Ovary (tissue), 9 donors: ENCODE measurements around the gene REEP1. TPM values are rescaled to one million over a fixed set of nuclear protein-coding genes. Genes with fewer than 3 reads are reported as not detected.

Source experiments
- DNase-seq, 5 donors: peaks; one replicate each; pipeline ENCODE4 v3.0.0-alpha.2; 2019 to 2020
- H3K27ac ChIP-seq, 2 donors: fragments of 200-600 bp; one replicate each; pipeline versions ENCODE4 v1.5.1 to v1.8.0; 2019 to 2022
- H3K27me3 ChIP-seq: fragments of 200-600 bp; one replicate; pipeline ENCODE4 v1.8.0; 2022
- H3K36me3 ChIP-seq: fragments of 200-600 bp; sonication (generic); one replicate; pipeline ENCODE4 v1.5.1; 2019
- H3K4me1 ChIP-seq: one replicate; pipeline ENCODE4 v1.8.1; 2013; ENCODE audit warnings: mild to moderate bottlenecking, moderate library complexity; ENCODE audit not compliant: insufficient read depth
- H3K4me3 ChIP-seq: fragments of 200-600 bp; sonication (generic); one replicate; pipeline ENCODE4 v1.5.1; 2017
- H3K9me3 ChIP-seq, 2 donors: fragments of 200-600 bp in 1 of 2; sonication (generic) in 1 of 2; one replicate each; pipeline versions ENCODE4 v1.5.1 to v1.8.1; 2013 to 2019; ENCODE audit warnings: mild to moderate bottlenecking in 1 of 2, moderate library complexity in 1 of 2
- EP300 ChIP-seq: sonication (generic); formaldehyde crosslinking; IDR thresholded peaks from one replicate; pipeline ENCODE4 v1.6.1; 2017; ENCODE audit warnings: antibody characterized with exemption
- POLR2A ChIP-seq: fragments of 450-650 bp; IDR thresholded peaks from one replicate; pipeline ENCODE4 v1.6.1; 2017; ENCODE audit warnings: antibody characterized with exemption, mild to moderate bottlenecking, moderate library complexity
- WGBS, 3 donors: extraction: QIAGEN DNeasy Blood & Tissue Kit in 1 of 3; methylation state at CpG; one replicate each; pipeline versions ENCODE4 v1.1.5 to v1.1.7; 2013 to 2017; 5-methylcytosine and 5-hydroxymethylcytosine counted together
- intact Hi-C, 4 donors: fragments of 100-400 bp; cut with DNase I; formaldehyde crosslinking; loops; one replicate each; pipeline versions ENCODE4 v1.11.0 to v1.15.1; 2022 to 2023
- polyA plus RNA-seq, 2 donors: library from polyadenylated mRNA; stranded (reverse); fragments of 200-250 nt in 1 of 2; fragments of 350-450 nt in 1 of 2; fragmentation: Illumina TruSeq in 1 of 2; extraction: RNeasy Lipid Tissue Mini Kit (QIAGEN cat#74804) in 1 of 2; gene quantifications; one replicate each; pipeline ENCODE4 v1.2.3, GENCODE V29; 2013 to 2014
- total RNA-seq, 7 donors: library from RNA; depleted of rRNA in 2 of 7; stranded (reverse); fragments of >200 nt in 2 of 7; fragmentation: NEBNext Ultra II Directional in 3 of 7; extraction: Animal tissue kit (Norgen Biotek cat#: 25700) in 3 of 7; gene quantifications; one replicate each; pipeline versions ENCODE4 v1.1.0 to v1.2.4, GENCODE V29; 2016 to 2023
- TF ChIP-seq, protein P1 (sequence below), 3 donors: fragments of 450-650 bp in 2 of 3; fragments of 200-600 bp in 1 of 3; IDR thresholded peaks; one replicate each; pipeline versions ENCODE4 v1.5.1 to v1.8.0; 2016 to 2022; ENCODE audit warnings: antibody characterized with exemption in 3 of 3, mild to moderate bottlenecking in 1 of 3
- donor health status: DM: no; HTN: no; CAD: no; lungs with moderate emphysema.
- donor health status: DM: no; HTN: no; CAD: no.
- donor health status: Bipolar disorder and iron deficiency.
- donor health status: DM: yes; HTN: yes; CAD: no.
- donor health status: DM: no; HTN: no; CAD: no.
- donor health status: DM: yes; HTN: yes; CAD: no.

REEP1 gene
- total and polyA plus RNA-seq, 9 donors, result 0.58 to 35.7 (median 2.0) TPM

- TF ChIP-seq POLR2A (no peak), EP300 (no peak)
- TF ChIP-seq, protein P1, sequence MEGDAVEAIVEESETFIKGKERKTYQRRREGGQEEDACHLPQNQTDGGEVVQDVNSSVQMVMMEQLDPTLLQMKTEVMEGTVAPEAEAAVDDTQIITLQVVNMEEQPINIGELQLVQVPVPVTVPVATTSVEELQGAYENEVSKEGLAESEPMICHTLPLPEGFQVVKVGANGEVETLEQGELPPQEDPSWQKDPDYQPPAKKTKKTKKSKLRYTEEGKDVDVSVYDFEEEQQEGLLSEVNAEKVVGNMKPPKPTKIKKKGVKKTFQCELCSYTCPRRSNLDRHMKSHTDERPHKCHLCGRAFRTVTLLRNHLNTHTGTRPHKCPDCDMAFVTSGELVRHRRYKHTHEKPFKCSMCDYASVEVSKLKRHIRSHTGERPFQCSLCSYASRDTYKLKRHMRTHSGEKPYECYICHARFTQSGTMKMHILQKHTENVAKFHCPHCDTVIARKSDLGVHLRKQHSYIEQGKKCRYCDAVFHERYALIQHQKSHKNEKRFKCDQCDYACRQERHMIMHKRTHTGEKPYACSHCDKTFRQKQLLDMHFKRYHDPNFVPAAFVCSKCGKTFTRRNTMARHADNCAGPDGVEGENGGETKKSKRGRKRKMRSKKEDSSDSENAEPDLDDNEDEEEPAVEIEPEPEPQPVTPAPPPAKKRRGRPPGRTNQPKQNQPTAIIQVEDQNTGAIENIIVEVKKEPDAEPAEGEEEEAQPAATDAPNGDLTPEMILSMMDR (IDR thresholded peaks at IDR 0.05), result no peak
- Histone ChIP-seq H3K9me3 (no peaks in the 10 kb centered on the region), H3K27ac (no peak overlapping the region), H3K4me1 (peaks cover 9% of the 10 kb centered on the region), H3K4me3 (no peak overlapping the region), H3K27me3 (no peaks in the 10 kb centered on the region), H3K36me3 (no peaks in the 10 kb centered on the region)
- WGBS, 3 donors, result 59 to 65% (median 60%) methylated on average over 3 of the region's 3 CpGs
- no peak for DNase-seq
- intact Hi-C loops, result no loop called here
Measured at GRCh38 chr2:86301711-86302202, 35.7 kb downstream of the REEP1 start.

- Histone ChIP-seq H3K27me3 (no peaks in the 10 kb centered on the region), H3K9me3 (no peaks in the 10 kb centered on the region), H3K4me1 (peaks cover 9% of the 10 kb centered on the region), H3K27ac (no peak overlapping the region), H3K4me3 (no peak overlapping the region), H3K36me3 (no peaks in the 10 kb centered on the region)
- intact Hi-C loops, result no loop called here
- DNase-seq, result no peak
- 48 to 52% (median 49%) methylated on average over 6 of the region's 6 CpGs for WGBS, 3 donors
- TF ChIP-seq EP300 (no peak), POLR2A (no peak)
- TF ChIP-seq, protein P1 (IDR thresholded peaks at IDR 0.05), result no peak
Measured at GRCh38 chr2:86301009-86301408, 36.4 kb downstream of the REEP1 start.

DNA sequence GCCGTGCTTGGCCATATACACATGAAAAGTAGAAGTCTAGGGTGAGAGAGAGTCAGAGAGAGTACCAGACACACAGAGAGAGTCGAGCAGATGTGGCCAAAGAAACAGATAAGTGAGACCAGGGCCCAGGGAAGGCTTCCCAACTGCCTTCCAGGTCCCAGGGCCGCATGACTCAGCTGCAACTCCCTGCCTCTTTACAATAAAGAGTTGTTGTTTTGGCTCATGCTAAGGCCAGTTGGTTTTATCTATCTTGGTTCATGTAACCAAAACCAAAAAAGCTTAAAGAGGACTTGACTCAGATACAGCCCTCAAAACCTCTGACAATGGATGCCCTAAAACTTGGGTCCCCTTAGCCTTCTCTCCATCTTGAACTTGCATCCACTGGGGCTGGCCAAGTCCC, 36.9 kb downstream of the REEP1 start:
- no peak for DNase-seq
- WGBS, 3 donors, result 34 to 44% (median 37%) methylated on average over 3 of the region's 3 CpGs
- Histone ChIP-seq H3K36me3 (no peaks in the 10 kb centered on the region), H3K4me1 (peaks cover 9% of the 10 kb centered on the region), H3K4me3 (no peak overlapping the region), H3K27me3 (no peaks in the 10 kb centered on the region), H3K27ac (no peak overlapping the region), H3K9me3 (no peaks in the 10 kb centered on the region)
- intact Hi-C loops, result no loop called here
- TF ChIP-seq POLR2A (no peak), EP300 (no peak)
- TF ChIP-seq, protein P1 (IDR thresholded peaks at IDR 0.05), result no peak

DNA sequence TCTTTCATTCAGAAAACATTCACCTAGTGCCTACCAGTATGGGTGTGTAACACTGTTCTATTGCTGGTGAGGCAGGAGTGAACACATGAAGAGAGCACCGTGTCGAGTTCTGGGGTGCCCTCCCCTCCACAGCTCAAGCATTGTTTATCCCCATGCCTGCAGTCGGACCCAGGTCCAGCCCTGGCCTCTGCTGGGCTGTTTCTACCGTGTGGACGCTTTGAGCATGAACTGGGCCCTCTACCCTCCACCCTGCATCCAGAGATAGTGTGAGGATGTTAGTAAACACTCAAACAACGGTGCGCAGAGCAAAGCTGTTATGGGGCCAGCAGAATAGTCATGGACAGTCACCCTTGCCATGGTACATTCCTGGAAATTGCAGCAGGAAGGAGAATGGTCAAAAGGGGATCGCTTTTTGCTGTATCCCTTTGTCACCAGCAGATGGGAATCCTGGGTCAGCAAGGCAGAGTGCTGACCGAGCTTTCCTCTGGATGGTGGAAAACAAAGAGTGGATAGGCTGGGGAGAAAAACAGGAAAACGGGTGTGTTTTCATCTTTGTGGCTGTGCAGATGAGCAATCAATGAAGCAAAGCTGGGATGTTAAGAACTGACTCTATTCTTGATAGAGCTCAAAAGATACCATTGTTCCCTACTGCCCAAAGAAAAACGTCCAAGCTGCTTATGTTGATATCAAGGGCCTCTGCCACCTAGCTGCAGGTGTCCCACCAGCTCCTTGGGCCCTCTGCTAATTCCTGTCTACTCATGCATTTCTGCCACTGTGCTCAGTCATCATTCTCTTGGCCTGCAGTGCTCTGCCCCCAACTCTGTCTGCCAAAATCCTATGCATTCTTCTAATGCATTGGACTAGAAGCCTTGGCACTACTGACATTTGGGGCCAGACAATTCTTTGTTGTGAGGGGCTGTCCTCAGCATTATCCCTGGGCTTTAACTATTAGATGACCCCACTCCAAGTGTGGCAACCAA, 38.7 kb downstream of the REEP1 start:
- Histone ChIP-seq H3K27me3 (no peaks in the 10 kb centered on the region), H3K36me3 (no peaks in the 10 kb centered on the region), H3K4me3 (no peak overlapping the region), H3K9me3 (no peaks in the 10 kb centered on the region), H3K4me1 (peaks cover 9% of the 10 kb centered on the region), H3K27ac (no peak overlapping the region)
- 38 to 61% (median 40%) methylated on average over 11 of the region's 11 CpGs for WGBS, 3 donors
- DNase-seq, result no peak
- intact Hi-C loops, result no loop called here
- no peak for TF ChIP-seq POLR2A
